ENCODE results near the gene SIVA1.

DNA sequence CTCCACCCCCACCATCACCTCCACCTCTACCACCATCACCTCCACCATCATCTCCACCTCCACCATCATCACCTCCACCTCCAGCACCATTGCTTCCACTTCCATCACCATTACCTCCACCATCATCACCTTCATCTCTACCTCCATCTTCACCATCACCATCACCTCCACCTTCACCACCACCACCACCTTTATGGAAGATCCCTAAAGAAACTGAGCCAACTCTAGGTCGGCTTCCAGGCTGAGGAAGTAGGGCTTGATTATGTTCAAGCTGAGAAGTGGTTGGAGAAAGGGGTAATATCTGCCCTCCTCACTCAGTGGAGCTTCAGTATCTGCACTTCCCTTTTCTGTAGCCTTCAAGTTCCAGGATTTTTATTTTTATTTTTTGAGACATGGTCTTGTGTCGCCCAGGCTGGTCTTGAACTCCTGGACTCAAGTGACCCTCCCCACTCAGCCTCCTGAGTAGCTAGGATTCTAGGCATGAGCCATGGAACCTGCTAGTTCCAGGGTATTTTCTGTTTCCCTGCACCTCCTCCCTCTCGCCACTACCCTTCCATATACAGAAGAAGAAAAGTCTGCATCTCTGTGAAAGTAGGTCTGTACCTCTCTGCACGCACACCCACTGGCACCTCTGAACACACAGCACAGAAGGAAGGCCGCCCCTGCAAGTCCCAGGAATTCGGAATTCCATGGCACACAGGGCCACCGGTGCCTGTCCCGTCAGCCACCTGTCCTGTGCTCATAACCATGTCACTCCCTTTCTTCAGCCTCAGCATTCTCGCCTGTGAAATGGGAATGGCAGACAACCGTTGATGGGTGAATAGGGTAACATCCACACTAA lies 53.9 kb downstream of the SIVA1 start:
- TF ChIP-seq, protein P1, sequence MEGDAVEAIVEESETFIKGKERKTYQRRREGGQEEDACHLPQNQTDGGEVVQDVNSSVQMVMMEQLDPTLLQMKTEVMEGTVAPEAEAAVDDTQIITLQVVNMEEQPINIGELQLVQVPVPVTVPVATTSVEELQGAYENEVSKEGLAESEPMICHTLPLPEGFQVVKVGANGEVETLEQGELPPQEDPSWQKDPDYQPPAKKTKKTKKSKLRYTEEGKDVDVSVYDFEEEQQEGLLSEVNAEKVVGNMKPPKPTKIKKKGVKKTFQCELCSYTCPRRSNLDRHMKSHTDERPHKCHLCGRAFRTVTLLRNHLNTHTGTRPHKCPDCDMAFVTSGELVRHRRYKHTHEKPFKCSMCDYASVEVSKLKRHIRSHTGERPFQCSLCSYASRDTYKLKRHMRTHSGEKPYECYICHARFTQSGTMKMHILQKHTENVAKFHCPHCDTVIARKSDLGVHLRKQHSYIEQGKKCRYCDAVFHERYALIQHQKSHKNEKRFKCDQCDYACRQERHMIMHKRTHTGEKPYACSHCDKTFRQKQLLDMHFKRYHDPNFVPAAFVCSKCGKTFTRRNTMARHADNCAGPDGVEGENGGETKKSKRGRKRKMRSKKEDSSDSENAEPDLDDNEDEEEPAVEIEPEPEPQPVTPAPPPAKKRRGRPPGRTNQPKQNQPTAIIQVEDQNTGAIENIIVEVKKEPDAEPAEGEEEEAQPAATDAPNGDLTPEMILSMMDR (IDR thresholded peaks at IDR 0.05) = no peak
- TF ChIP-seq POLR2A (IDR thresholded peaks at IDR 0.05) = no peak

Data from right lobe of liver (tissue), 4 donors.